ENCODE results near the gene RNASE3.

DNA sequence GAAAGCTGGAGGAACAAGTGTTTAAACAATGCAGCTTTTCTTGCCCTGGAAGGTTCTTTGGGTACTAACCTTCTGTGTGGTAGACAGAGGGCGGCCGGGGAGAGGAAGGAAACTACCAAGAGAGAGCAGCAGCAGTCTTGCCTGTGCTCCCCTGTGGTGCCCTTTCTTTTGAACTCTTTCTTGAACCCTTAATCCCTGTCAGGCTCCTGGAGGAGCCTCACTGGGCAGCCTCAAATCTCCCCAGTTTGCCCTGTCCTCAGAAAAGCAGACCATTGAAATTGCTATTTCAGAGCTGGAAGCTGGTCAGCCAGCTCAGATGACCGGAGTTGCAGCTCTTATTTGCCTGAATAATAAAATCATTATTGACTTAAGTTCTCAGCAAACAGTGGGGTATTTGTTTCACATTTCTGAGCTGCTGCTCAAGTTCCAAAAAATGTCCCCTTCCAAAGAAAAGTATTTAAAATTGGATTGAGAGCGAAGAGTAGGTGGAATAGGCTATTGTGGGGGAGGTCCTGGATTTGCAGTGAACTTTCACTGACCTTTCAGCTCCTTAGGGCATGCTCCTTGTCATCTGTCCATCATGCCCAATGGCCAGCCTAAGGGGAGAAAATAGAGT is 42.1 kb upstream of the RNASE3 start:
- TF ChIP-seq CTCF (IDR thresholded peaks at IDR 0.05) (no peak), POLR2A (IDR thresholded peaks at IDR 0.05) (no peak)

Data from uterus (tissue), 2 donors.